WTC11 (cell line): ENCODE measurements around the gene MYCBP2. TPM values are rescaled to one million over a fixed set of nuclear protein-coding genes. Genes with fewer than 3 reads are reported as not detected.

Experiments used
- ATAC-seq: fragments of 200-7000 bp; cut with Tn5 transposase; 2 replicates; pipeline ENCODE4 v1.10.0; 2021; ENCODE audit warnings: mild to moderate bottlenecking, moderate library complexity
- CTCF ChIA-PET: fragments of 300-600 bp; sonication (Branson Sonifier 250); formaldehyde crosslinking; loops from one replicate; lab custom pipeline; 2021; ENCODE audit warnings: antibody characterized with exemption; lab: Charles Lee
- POLR2A ChIA-PET: fragments of 350-600 bp; sonication (Branson Sonifier 250); formaldehyde crosslinking; loops from one replicate; lab custom pipeline; 2021; ENCODE audit warnings: antibody characterized with exemption; lab: Charles Lee
- DNase-seq: peaks from one replicate; pipeline ENCODE4 v3.0.0; 2021; ENCODE audit warnings: low spot score
- H3K27ac Mint-ChIP-seq: 2 replicates; pipeline ENCODE4 v1.8.0; 2021; ENCODE audit warnings: mixed read lengths
- H3K27me3 Mint-ChIP-seq: 2 replicates; pipeline ENCODE4 v1.8.0; 2021; ENCODE audit warnings: low read depth, mild to moderate bottlenecking, moderate library complexity, mixed read lengths
- H3K36me3 Mint-ChIP-seq: 2 replicates; pipeline ENCODE4 v1.8.0; 2021; ENCODE audit warnings: mixed read lengths
- H3K4me1 Mint-ChIP-seq: 2 replicates; pipeline ENCODE4 v1.8.0; 2022; ENCODE audit warnings: mixed read lengths
- H3K4me3 Mint-ChIP-seq: 2 replicates; pipeline ENCODE4 v1.8.0; 2021; ENCODE audit warnings: mild to moderate bottlenecking, moderate library complexity, mixed read lengths
- H3K9me3 Mint-ChIP-seq: 2 replicates; pipeline ENCODE4 v1.8.0; 2021; ENCODE audit warnings: mixed read lengths
- ATF2 ChIP-seq: sonication (generic); formaldehyde crosslinking; IDR thresholded peaks from 2 replicates; pipeline ENCODE4 v1.8.1; 2022; ENCODE audit warnings: low read depth, missing genetic modification reagents, borderline replicate concordance
- CTCF ChIP-seq: fragments of 200-600 bp; IDR thresholded peaks from 2 replicates; pipeline ENCODE4 v1.8.0; 2022; ENCODE audit warnings: antibody characterized with exemption
- ELF4 ChIP-seq: sonication (generic); formaldehyde crosslinking; IDR thresholded peaks from 2 replicates; pipeline ENCODE4 v1.8.1; 2022; ENCODE audit warnings: low read depth, mild to moderate bottlenecking, moderate library complexity, missing genetic modification reagents
- ERG ChIP-seq: fragments of 250-450 bp; sonication (Bioruptor Pico); IDR thresholded peaks from 2 replicates; pipeline ENCODE4 v1.8.0; 2021; ENCODE audit warnings: mild to moderate bottlenecking
- ETV6 ChIP-seq: sonication (generic); formaldehyde crosslinking; IDR thresholded peaks from 2 replicates; pipeline ENCODE4 v1.8.1; 2022; ENCODE audit warnings: mild to moderate bottlenecking, missing genetic modification reagents
- FOXK1 ChIP-seq: sonication (generic); formaldehyde crosslinking; IDR thresholded peaks from 2 replicates; pipeline ENCODE4 v1.8.0; 2022; ENCODE audit warnings: mild to moderate bottlenecking, moderate library complexity, missing genetic modification reagents
- FOXP1 ChIP-seq: sonication (generic); formaldehyde crosslinking; IDR thresholded peaks from 2 replicates; pipeline ENCODE4 v1.8.0; 2022; ENCODE audit warnings: missing genetic modification reagents, mild to moderate bottlenecking, moderate library complexity, borderline replicate concordance
- GABPB1 ChIP-seq: sonication (generic); formaldehyde crosslinking; IDR thresholded peaks from 2 replicates; pipeline ENCODE4 v1.8.1; 2023; ENCODE audit warnings: mild to moderate bottlenecking, missing genetic modification reagents
- HMGXB4 ChIP-seq: sonication (generic); formaldehyde crosslinking; IDR thresholded peaks from 2 replicates; pipeline ENCODE4 v1.8.1; 2023; ENCODE audit warnings: mild to moderate bottlenecking, moderate library complexity, missing genetic modification reagents
- JAZF1 ChIP-seq: fragments of 250-450 bp; sonication (Bioruptor Pico); IDR thresholded peaks from 2 replicates; pipeline ENCODE4 v1.9.0; 2021; ENCODE audit warnings: moderate library complexity, mild to moderate bottlenecking, inconsistent platforms
- TCF7 ChIP-seq: sonication (generic); formaldehyde crosslinking; IDR thresholded peaks from 2 replicates; pipeline ENCODE4 v1.8.0; 2022; ENCODE audit warnings: mild to moderate bottlenecking, low read depth, missing genetic modification reagents, moderate library complexity
- TEAD4 ChIP-seq: sonication (generic); formaldehyde crosslinking; IDR thresholded peaks from 2 replicates; pipeline ENCODE4 v1.8.0; 2022; ENCODE audit warnings: mild to moderate bottlenecking, missing genetic modification reagents
- ZBTB43 ChIP-seq: sonication (generic); formaldehyde crosslinking; IDR thresholded peaks from 2 replicates; pipeline ENCODE4 v1.8.1; 2023; ENCODE audit warnings: mild to moderate bottlenecking, missing genetic modification reagents
- ZNF416 ChIP-seq: fragments of 250-450 bp; sonication (Bioruptor Pico); IDR thresholded peaks from 2 replicates; pipeline ENCODE4 v1.9.0; 2021; ENCODE audit warnings: mild to moderate bottlenecking, inconsistent platforms
- ZNF425 ChIP-seq: fragments of 250-450 bp; sonication (Bioruptor Pico); conservative IDR thresholded peaks from 2 replicates; pipeline ENCODE4 v1.9.0; 2021; ENCODE audit warnings: mild to moderate bottlenecking
- ZNF512 ChIP-seq: sonication (generic); formaldehyde crosslinking; IDR thresholded peaks from 2 replicates; pipeline ENCODE4 v1.8.1; 2022; ENCODE audit warnings: missing genetic modification reagents, borderline replicate concordance
- total RNA-seq: library from RNA; stranded (reverse); gene quantifications from 3 replicates; pipeline ENCODE4 v1.2.3, GENCODE V29; 2021
- TF ChIP-seq, protein P1 (sequence below): sonication (generic); formaldehyde crosslinking; IDR thresholded peaks from 2 replicates; pipeline ENCODE4 v1.8.0; 2022; ENCODE audit warnings: mild to moderate bottlenecking, missing genetic modification reagents
- TF ChIP-seq, protein P2 (sequence below): fragments of 250-450 bp; sonication (Bioruptor Pico); IDR thresholded peaks from 2 replicates; pipeline ENCODE4 v1.9.0; 2021; ENCODE audit warnings: mild to moderate bottlenecking

Gene MYCBP2
- total RNA-seq, 1 experiment from 2014 or later = 54.3 TPM

- DNase-seq (no peak), ATAC-seq (no peak)
- no peak for TF ChIP-seq ELF4
- no peak for TF ChIP-seq JAZF1 (CRISPR knock-in tag)
- Mint-ChIP-seq H3K4me1 (peaks cover 32% of the 10 kb centered on the region), H3K27me3 (no peaks in the 10 kb centered on the region), H3K4me3 (peak overlapping the region; percentile 87), H3K9me3 (no peaks in the 10 kb centered on the region), H3K27ac (peak overlapping the region; percentile 47; the same call in 1 of the 2 replicates), H3K36me3 (no peaks in the 10 kb centered on the region)
- CTCF ChIA-PET = no interaction called here
- POLR2A ChIA-PET = interaction anchor here (0.6 to 1.0 kb wide), 2 partner anchors 44 to 298 kb away, joined by 3 to 4 read pairs; partner anchors contain the start of gene MYCBP2
These were observed 298.7 kb downstream of the MYCBP2 start for GRCh38 chr13:77028202-77028601.

- Mint-ChIP-seq H3K27me3 (no peaks in the 10 kb centered on the region), H3K4me1 (peaks cover 37% of the 10 kb centered on the region), H3K27ac (peak within 1 kb of the TSS; percentile 98), H3K4me3 (peak within 1 kb of the TSS; percentile 91), H3K36me3 (no peaks in the 10 kb centered on the region), H3K9me3 (no peaks in the 10 kb centered on the region)
- ATAC-seq = peak; percentile 80
- peak; percentile 75 for DNase-seq
- ChIA-PET POLR2A (interaction anchor here (0.8 to 2.3 kb wide), 2 partner anchors 10 to 37 kb away, joined by 3 to 5 read pairs; no protein-coding TSS in a partner anchor), CTCF (interaction anchor here (0.7 to 1.7 kb wide), 4 partner anchors 10 to 47 kb away, joined by 4 read pairs; no protein-coding TSS in a partner anchor)
- TF ChIP-seq, protein P1, sequence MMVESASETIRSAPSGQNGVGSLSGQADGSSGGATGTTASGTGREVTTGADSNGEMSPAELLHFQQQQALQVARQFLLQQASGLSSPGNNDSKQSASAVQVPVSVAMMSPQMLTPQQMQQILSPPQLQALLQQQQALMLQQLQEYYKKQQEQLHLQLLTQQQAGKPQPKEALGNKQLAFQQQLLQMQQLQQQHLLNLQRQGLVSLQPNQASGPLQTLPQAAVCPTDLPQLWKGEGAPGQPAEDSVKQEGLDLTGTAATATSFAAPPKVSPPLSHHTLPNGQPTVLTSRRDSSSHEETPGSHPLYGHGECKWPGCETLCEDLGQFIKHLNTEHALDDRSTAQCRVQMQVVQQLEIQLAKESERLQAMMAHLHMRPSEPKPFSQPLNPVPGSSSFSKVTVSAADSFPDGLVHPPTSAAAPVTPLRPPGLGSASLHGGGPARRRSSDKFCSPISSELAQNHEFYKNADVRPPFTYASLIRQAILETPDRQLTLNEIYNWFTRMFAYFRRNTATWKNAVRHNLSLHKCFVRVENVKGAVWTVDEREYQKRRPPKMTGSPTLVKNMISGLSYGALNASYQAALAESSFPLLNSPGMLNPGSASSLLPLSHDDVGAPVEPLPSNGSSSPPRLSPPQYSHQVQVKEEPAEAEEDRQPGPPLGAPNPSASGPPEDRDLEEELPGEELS (CRISPR knock-in tag) = 0 out of 2 replicates have a peak, but pooled peaks have one; percentile 20
- TF ChIP-seq ZNF512 (CRISPR knock-in tag) = no peak
- no peak for TF ChIP-seq ATF2
- 0 out of 2 replicates have a peak, but pooled peaks have one; percentile 52 for TF ChIP-seq ZBTB43 (CRISPR knock-in tag)
- no peak for TF ChIP-seq CTCF
- TF ChIP-seq ETV6 (CRISPR knock-in tag) = peak; percentile 74; the same call in 1 of the 2 replicates
- no peak for TF ChIP-seq TEAD4 (CRISPR knock-in tag)
- no peak for TF ChIP-seq FOXP1 (CRISPR knock-in tag)
- TF ChIP-seq HMGXB4 (CRISPR knock-in tag) = peak; percentile 62; the same call in 1 of the 2 replicates
- TF ChIP-seq, protein P2, sequence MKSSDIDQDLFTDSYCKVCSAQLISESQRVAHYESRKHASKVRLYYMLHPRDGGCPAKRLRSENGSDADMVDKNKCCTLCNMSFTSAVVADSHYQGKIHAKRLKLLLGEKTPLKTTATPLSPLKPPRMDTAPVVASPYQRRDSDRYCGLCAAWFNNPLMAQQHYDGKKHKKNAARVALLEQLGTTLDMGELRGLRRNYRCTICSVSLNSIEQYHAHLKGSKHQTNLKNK (CRISPR knock-in tag) = no peak
- TF ChIP-seq TCF7 (CRISPR knock-in tag) = no peak
- TF ChIP-seq ERG (CRISPR knock-in tag) = no peak
- no peak for TF ChIP-seq ZNF416 (CRISPR knock-in tag)
- no peak for TF ChIP-seq ZNF425 (CRISPR knock-in tag)
- no peak; the same call in 1 of the 2 replicates for TF ChIP-seq GABPB1
- peak; percentile 63; the same call in 1 of the 2 replicates for TF ChIP-seq FOXK1 (CRISPR knock-in tag)
These were observed 299.9 kb downstream of the MYCBP2 start, which contains the start of gene FBXL3 for GRCh38 chr13:77026861-77027621. FBXL3 (minus strand) TSS chr13:77027159; CDS start chr13:77021860, 5,299 bp downstream.
